GM10248 (cell line): ENCODE data around the gene RNF20.

Experiments used
- CTCF ChIA-PET: fragments of 300-600 bp; sonication (Branson Sonifier 250); formaldehyde crosslinking; extraction: SDS; loops from one replicate; lab custom pipeline; 2021; ENCODE audit warnings: antibody characterized with exemption; lab: Yijun Ruan, JAX
- POLR2A ChIA-PET: fragments of 350-650 bp; sonication (Branson Sonifier 250); formaldehyde crosslinking; extraction: SDS; loops from one replicate; lab custom pipeline; 2020; ENCODE audit warnings: antibody characterized with exemption; lab: Yijun Ruan, JAX
- DNase-seq: peaks from one replicate; pipeline ENCODE4 v3.0.0; 2012; ENCODE audit errors: extremely low spot score
- TF ChIP-seq, protein P1 (sequence below): IDR thresholded peaks from 2 replicates; pipeline ENCODE4 v1.5.1; 2012; ENCODE audit warnings: mild to moderate bottlenecking, low read depth; ENCODE audit errors: extremely low read depth, missing control alignments, control extremely low read depth

RNF20 gene

DNA sequence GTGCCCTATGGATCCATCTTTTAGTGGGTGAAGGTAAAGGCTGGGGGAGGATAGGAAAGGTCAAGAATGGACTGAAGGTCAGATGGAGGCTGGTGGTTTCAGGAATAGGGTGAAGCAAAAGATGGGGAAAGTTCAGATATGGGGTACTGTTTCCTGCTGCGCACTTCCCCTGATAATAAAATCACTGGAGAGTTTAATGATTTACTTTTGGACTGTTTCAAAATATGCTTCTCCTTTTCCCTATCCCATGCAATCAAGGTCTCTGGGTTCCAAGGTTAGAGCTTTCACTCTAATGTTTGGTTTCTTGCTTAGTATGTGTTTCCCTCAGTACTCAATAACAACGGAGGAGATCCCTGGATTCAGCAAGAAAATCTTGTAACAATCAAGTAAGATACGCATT is 71.9 kb downstream of the RNF20 start:
- TF ChIP-seq, protein P1, sequence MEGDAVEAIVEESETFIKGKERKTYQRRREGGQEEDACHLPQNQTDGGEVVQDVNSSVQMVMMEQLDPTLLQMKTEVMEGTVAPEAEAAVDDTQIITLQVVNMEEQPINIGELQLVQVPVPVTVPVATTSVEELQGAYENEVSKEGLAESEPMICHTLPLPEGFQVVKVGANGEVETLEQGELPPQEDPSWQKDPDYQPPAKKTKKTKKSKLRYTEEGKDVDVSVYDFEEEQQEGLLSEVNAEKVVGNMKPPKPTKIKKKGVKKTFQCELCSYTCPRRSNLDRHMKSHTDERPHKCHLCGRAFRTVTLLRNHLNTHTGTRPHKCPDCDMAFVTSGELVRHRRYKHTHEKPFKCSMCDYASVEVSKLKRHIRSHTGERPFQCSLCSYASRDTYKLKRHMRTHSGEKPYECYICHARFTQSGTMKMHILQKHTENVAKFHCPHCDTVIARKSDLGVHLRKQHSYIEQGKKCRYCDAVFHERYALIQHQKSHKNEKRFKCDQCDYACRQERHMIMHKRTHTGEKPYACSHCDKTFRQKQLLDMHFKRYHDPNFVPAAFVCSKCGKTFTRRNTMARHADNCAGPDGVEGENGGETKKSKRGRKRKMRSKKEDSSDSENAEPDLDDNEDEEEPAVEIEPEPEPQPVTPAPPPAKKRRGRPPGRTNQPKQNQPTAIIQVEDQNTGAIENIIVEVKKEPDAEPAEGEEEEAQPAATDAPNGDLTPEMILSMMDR, result no peak
- ChIA-PET CTCF (no interaction called here), POLR2A (no interaction called here)
- no peak for DNase-seq
